ENCODE measurements around the gene C3. TPM values are rescaled to one million over a fixed set of nuclear protein-coding genes. Genes with fewer than 3 reads are reported as not detected.

Gene C3
- total and polyA plus RNA-seq, 2 of the 13 experiments (the other 11 are each of a cell fraction or from before 2014, with no cell fraction given), result 1,455 to 6,272 TPM

GRCh38 chr19:6671960-6672359, 48.5 kb downstream of the C3 start (continued):
- TF ChIP-seq ZNF235 (CRISPR knock-in tag; IDR thresholded peaks at IDR 0.05; ENCODE audit: borderline replicate concordance), result no peak
- peak; percentile 61 for TF ChIP-seq POLR2G (IDR thresholded peaks at IDR 0.05; ENCODE audit: low read depth, low read length)

- 86% methylated on average over 11 of the region's 11 CpGs for WGBS (ENCODE audit: low lambda C conversion rate)
- DNase-seq (ENCODE audit: low spot score) (no peak), FAIRE-seq (no peak), ATAC-seq (no peak; the same call in 2 of the 3 replicates)
- H3K9me3 ChIP-seq (ENCODE audit: low read length), result no peaks in the 10 kb centered on the region
- no peak overlapping the region for H3K4me3 ChIP-seq (replicated peaks in 1 of 3; ENCODE audit: insufficient read depth in 1 of 3, low read depth in 2 of 3, low read length in 3 of 3)
- no peak overlapping the region for H3K9ac ChIP-seq (ENCODE audit: insufficient read depth, low read depth, low read length)
- no peak overlapping the region for H3K4me2 ChIP-seq (ENCODE audit: low read depth, low read length)
- H3K27me3 ChIP-seq (ENCODE audit: control insufficient read depth in 1 of 2, insufficient read depth in 2 of 2, low read length in 2 of 2), result no peaks in the 10 kb centered on the region; a peak in 2 of 5 replicates
- H3K36me3 ChIP-seq (replicated peaks in 1 of 2; ENCODE audit: control insufficient read depth in 1 of 2, insufficient read depth in 2 of 2, low read length in 2 of 2), result no peaks in the 10 kb centered on the region
- H3K4me1 ChIP-seq (ENCODE audit: insufficient read depth, low read length), result no peaks in the 10 kb centered on the region
- POLR2A ChIA-PET, result interaction anchor here (1.8 kb wide), 1 partner anchor 84 kb away, joined by 4 read pairs; no protein-coding TSS in a partner anchor
- no peak overlapping the region for H2AFZ ChIP-seq (ENCODE audit: low read length)
- no peaks in the 10 kb centered on the region for H3K79me2 ChIP-seq (ENCODE audit: insufficient read depth, low read length)
- H4K20me1 ChIP-seq (ENCODE audit: insufficient read depth, low read length), result peaks cover 12% of the 10 kb centered on the region
- no peak for TF ChIP-seq TAF15 (IDR thresholded peaks at IDR 0.05; ENCODE audit: low read depth, low read length, poor library complexity, severe bottlenecking)
- peak; percentile 85 for TF ChIP-seq MNT (IDR thresholded peaks at IDR 0.05)
- TF ChIP-seq SRSF1 (optimal IDR thresholded peaks at IDR 0.05; ENCODE audit: low read depth, low read length), result no peak
- TF ChIP-seq PRPF4 (IDR thresholded peaks at IDR 0.05; ENCODE audit: low read depth, low read length, poor library complexity, severe bottlenecking), result no peak
- no peak for TF ChIP-seq RAD21 (CRISPR knock-in tag; IDR thresholded peaks at IDR 0.05)
- TF ChIP-seq CEBPG (CRISPR knock-in tag; IDR thresholded peaks at IDR 0.05), result no peak
- TF ChIP-seq MTA3 (CRISPR knock-in tag; IDR thresholded peaks at IDR 0.05), result no peak
- no peak for TF ChIP-seq SALL1 (CRISPR knock-in tag; IDR thresholded peaks at IDR 0.05)
- TF ChIP-seq POLR2G (IDR thresholded peaks at IDR 0.05; ENCODE audit: low read depth, low read length), result peak; percentile 32; the same call in 1 of the 2 replicates
- H3K27ac ChIP-seq (ENCODE audit: extremely low read length, insufficient read depth, low read length), result no peak overlapping the region
- in situ Hi-C loops (cut with HindIII; ENCODE audit: extremely low pct_ligation_motif_present, low pct_unique_long_range_greater_than_20kb), result no loop called here
- CTCF ChIA-PET (ENCODE audit: low intra/inter-chr PET ratio, low total read pairs), result no interaction called here
- BruUV-seq (replicated peaks), result no TSS peak
- intact Hi-C loops (cut with micrococcal nuclease; ENCODE audit: unreplicated experiment), result no loop called here
Observed at GRCh38 chr19:6668691-6669090, 51.8 kb downstream of the C3 start.
